NB4 (cell line): ENCODE measurements around the gene TAF10.
A peak's percentile ranks its signal among the peaks of the same experiment; 100 is the strongest.

Experiments
- DNase-seq: peaks from one replicate; pipeline ENCODE4 v3.0.0; 2010; ENCODE audit warnings: low read depth
- H3K4me3 ChIP-seq: one replicate; pipeline ENCODE4 v1.5.1; 2011; ENCODE audit warnings: mild to moderate bottlenecking, low read depth, low read length, moderate library complexity
- MYC ChIP-seq: IDR thresholded peaks from 2 replicates; pipeline ENCODE4 v1.6.1; 2011; ENCODE audit warnings: low read depth, low read length
- POLR2A ChIP-seq: IDR thresholded peaks from 2 replicates; pipeline ENCODE4 v1.6.1; 2011; ENCODE audit warnings: mild to moderate bottlenecking; ENCODE audit not compliant: insufficient read length; ENCODE audit errors: extremely low read depth
- TF ChIP-seq, protein P1 (sequence below): IDR thresholded peaks from one replicate; pipeline ENCODE4 v1.5.1; 2012; ENCODE audit warnings: low read depth, low read length
- TF ChIP-seq, protein P2 (sequence below): IDR thresholded peaks from 2 replicates; pipeline ENCODE4 v1.6.1; 2011; ENCODE audit warnings: low read depth, low read length

Gene TAF10

DNA sequence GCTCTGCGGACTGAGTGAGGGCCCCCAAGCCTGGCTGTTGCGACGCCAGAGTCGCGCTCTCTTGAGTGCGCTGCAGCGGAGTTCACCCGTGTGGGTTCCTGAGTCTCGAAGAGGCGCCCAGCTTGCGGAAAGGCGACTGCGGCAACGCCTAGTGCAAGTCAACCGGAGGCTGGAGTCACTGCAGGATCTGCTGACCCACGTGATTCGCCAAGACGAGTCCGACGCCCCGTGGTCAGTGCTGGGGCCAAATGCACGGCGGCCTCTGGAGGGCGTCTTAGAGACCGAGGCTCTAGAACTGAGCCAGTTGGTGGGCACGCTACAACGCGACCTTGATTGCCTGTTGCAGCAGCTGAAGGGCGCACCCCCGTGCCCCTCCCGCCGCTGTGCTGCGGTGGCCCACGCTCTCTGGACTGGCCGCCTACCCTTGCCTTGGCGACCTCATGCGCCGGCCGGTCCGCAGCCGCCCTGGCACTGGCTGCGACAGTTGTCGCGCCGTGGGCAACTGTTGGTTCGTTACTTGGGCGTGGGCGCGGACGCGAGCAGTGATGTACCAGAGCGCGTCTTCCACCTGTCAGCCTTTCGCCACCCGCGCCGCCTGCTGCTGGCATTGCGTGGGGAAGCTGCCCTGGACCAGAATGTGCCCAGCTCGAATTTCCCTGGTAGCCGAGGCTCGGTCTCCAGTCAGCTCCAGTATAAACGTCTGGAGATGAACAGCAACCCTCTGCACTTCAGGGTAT is 41.2 kb downstream of the TAF10 start:
- TF ChIP-seq, protein P1, sequence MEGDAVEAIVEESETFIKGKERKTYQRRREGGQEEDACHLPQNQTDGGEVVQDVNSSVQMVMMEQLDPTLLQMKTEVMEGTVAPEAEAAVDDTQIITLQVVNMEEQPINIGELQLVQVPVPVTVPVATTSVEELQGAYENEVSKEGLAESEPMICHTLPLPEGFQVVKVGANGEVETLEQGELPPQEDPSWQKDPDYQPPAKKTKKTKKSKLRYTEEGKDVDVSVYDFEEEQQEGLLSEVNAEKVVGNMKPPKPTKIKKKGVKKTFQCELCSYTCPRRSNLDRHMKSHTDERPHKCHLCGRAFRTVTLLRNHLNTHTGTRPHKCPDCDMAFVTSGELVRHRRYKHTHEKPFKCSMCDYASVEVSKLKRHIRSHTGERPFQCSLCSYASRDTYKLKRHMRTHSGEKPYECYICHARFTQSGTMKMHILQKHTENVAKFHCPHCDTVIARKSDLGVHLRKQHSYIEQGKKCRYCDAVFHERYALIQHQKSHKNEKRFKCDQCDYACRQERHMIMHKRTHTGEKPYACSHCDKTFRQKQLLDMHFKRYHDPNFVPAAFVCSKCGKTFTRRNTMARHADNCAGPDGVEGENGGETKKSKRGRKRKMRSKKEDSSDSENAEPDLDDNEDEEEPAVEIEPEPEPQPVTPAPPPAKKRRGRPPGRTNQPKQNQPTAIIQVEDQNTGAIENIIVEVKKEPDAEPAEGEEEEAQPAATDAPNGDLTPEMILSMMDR: no peak
- TF ChIP-seq POLR2A (no peak), MYC (no peak)
- TF ChIP-seq, protein P2, sequence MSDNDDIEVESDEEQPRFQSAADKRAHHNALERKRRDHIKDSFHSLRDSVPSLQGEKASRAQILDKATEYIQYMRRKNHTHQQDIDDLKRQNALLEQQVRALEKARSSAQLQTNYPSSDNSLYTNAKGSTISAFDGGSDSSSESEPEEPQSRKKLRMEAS: no peak
- H3K4me3 ChIP-seq: no peak overlapping the region
- no peak for DNase-seq

DNA sequence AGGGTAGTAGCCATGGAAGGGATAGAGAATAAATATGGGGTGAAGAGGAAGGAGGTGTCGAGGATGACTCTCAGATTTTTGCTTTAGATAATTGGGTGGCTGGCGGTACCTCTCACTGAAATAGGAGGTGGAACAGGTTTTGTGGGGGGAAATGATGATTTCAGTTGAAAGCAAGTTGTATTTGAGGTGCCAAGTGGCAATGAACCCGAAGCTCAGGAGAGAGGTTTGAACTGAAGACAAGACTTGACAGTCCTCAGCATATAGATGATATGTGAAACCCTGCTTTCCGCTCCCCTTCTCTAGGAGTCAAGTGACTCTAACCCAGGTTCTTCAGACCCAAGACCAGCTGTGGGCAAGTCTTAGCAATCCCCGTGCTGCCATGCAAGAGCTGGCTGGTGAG is 42.3 kb downstream of the TAF10 start:
- no peak for DNase-seq
- TF ChIP-seq, protein P2: no peak
- TF ChIP-seq, protein P1: no peak
- no peak for TF ChIP-seq MYC
- TF ChIP-seq POLR2A: no peak
- no peak overlapping the region for H3K4me3 ChIP-seq

DNA sequence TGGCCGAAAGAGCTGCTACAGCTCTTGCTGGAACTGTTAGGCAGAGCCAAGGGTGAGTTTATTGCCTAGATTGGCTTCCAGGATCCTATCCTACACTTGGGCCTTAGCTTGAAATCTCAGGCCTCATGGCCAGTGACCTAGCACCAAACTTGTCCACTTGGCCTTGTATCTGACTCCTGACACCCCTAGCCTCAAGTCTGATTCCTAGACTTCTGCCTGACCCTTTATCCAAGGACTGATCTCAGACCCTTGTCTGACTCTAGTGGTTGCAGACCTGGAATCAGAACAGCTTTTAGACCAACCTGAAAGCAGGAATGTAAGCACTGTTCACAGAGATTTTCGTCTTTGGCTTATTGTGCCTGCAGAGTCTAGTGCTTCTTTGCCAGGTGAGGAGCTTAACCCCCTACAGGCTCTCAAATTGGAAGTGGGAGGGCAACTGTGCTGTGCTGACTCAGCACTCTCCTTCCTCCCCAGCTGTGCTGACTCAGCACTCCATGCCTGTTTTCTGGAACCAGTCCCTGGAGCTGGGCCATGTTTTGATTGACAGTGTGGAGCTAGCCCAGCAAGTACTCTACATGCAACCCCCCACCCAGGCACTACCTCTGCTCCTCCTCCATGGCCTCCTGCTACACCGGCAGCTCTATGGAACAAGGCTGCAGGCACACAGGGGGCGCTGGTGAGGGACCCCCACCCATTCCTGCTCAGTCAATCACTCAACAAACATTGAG is 43.7 kb downstream of the TAF10 start:
- DNase-seq: peak; percentile 10
- TF ChIP-seq, protein P1: no peak
- TF ChIP-seq, protein P2: no peak
- TF ChIP-seq POLR2A (no peak), MYC (no peak)
- H3K4me3 ChIP-seq: no peak overlapping the region

DNA sequence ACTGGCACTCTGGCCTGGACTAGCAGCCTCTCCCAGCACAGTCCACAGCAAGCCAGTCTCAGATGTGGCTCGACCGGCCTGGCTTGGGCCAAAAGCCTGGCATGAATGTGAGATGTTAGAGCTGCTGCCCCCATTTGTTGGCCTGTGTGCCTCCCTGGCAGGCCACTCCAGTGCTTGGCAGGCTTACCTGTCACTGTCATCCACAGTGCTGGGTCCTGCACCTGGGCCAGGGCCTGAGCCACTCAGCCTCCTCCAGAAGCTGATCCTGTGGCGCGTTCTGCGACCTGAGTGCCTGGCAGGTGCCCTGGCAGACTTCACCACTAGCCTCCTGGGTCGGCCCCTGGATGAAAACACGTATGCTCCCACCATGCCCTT is 44.7 kb downstream of the TAF10 start:
- no peak for DNase-seq
- no peak for TF ChIP-seq MYC
- TF ChIP-seq, protein P2: no peak
- no peak for TF ChIP-seq POLR2A
- TF ChIP-seq, protein P1: no peak
- no peak overlapping the region for H3K4me3 ChIP-seq

DNA sequence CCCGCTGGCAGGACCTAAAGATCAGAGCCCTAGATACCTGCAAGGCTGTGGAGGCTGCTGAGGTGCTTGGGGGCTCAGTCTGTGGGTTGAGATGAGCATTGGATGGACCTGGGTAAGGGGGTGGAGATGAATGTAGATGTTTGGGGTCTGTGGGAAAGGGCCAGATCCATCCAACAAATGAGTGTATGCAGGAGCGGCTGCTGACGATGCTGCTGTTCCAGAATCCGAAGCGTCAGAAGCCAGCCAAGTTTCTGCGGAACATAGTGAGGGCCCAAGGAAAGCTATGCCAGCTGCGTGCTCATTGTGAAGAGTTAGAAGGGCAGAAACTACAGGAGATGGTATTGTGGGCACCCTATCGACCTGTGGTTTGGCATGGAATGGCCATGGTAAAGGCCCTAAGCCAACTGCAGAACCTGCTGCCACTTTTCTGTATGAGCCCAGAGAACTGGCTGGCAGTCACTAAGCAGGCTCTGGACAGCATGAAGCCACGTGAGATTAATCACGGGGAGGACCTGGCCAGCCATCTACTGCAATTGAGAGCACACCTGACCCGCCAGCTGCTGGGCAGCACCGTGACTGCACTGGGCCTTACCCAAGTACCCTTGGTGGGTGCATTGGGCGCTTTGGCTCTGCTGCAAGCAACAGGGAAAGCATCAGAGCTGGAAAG is 45.2 kb downstream of the TAF10 start:
- TF ChIP-seq POLR2A (no peak), MYC (no peak)
- TF ChIP-seq, protein P1: no peak
- TF ChIP-seq, protein P2: no peak
- DNase-seq: no peak
- H3K4me3 ChIP-seq: no peak overlapping the region
